Right atrium auricular region (tissue), 2 donors: ENCODE measurements around the gene PLPPR3. TPM values are rescaled to one million over a fixed set of nuclear protein-coding genes. Genes with fewer than 3 reads are reported as not detected.

Experiments used
- DNase-seq: peaks from one replicate; pipeline ENCODE4 v3.0.0-alpha.2; 2019; ENCODE audit warnings: low spot score
- H3K27ac ChIP-seq, 2 donors: fragments of 200-600 bp; sonication (generic); 1 replicate in 1 of 2; 2 replicates in 1 of 2; pipeline ENCODE4 v1.5.1; 2016 to 2019
- H3K27me3 ChIP-seq, 2 donors: fragments of 200-600 bp; sonication (generic); one replicate each; pipeline versions ENCODE4 v1.5.1 to v1.6.0; 2017 to 2019
- H3K36me3 ChIP-seq: fragments of 200-600 bp; sonication (generic); one replicate; pipeline ENCODE4 v1.5.1; 2016
- H3K4me1 ChIP-seq, 2 donors: fragments of 200-600 bp; sonication (generic); one replicate each; pipeline versions ENCODE4 v1.5.1 to v1.6.0; 2017 to 2019
- H3K4me3 ChIP-seq, 2 donors: fragments of 200-600 bp; sonication (generic); 1 replicate in 1 of 2; 2 replicates in 1 of 2; pipeline ENCODE4 v1.5.1; 2017 to 2019; ENCODE audit warnings: mild to moderate bottlenecking in 1 of 2, moderate library complexity in 1 of 2
- H3K9me3 ChIP-seq, 2 donors: fragments of 200-600 bp; sonication (generic); one replicate each; pipeline ENCODE4 v1.5.1; 2019
- total RNA-seq, 2 donors: library from RNA; depleted of rRNA; stranded (reverse); fragments of >200 nt; gene quantifications; one replicate each; pipeline ENCODE4 v1.1.0, GENCODE V29; 2016
- TF ChIP-seq, protein P1 (sequence below), 2 donors: fragments of 200-600 bp; sonication (generic); IDR thresholded peaks; one replicate each; pipeline ENCODE4 v1.5.1; 2019; ENCODE audit warnings: antibody characterized with exemption in 2 of 2

PLPPR3 gene
- total RNA-seq, 2 donors from 2014 or later = not detected

DNA sequence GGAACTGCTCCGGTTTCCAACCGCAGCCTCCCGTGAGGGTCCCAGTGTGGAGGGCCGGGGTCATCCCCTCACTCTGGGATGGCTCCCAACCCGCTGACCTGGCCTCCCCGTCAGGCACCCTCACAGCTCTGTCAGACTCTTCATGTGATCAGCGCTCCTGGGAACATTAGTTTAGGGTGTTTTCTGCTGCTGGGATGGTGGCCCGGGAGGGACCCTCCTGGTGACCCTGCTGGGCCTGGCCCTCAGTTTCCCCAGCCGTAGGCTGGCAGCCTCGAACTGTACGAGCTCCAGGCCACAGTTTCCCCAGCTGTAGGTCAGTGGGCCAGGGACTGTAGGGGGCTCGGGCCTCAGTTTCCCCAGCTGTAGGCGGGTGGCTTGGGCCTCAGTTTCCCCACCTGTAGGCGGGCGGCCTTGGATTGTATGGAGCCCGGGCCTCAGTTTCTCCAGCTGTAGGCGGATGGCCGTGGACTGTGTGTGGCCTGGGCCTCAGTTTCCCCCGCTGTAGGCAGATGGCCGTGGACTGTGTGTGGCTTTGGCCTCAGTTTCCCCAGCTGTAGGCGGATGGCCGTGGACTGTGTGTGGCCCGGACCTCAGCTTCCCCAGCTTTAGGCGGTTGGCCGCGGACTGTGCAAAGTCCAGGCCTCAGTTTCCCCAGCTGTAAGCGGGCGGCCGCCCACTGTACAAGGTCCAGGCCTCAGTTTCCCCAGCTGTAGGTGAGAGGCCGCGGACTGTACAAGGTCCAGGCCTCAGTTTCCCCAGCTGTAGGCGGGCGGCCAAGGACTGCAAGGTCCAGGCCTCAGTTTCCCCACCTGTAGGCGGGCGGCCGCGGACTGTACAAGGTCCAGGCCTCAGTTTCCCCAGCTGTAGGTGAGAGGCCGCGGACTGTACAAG, 25.8 kb downstream of the PLPPR3 start:
- H3K36me3 ChIP-seq = peaks cover 18% of the 10 kb centered on the region
- H3K4me1 ChIP-seq = peaks cover 0 to 61% of the 10 kb centered on the region in 2 donors
- no peaks in the 10 kb centered on the region for H3K9me3 ChIP-seq
- peak overlapping the region; percentile 65 for H3K4me3 ChIP-seq
- H3K27me3 ChIP-seq = no peaks in the 10 kb centered on the region
- no peak for DNase-seq
- peak overlapping the region; percentile 81 to 84 for H3K27ac ChIP-seq
- TF ChIP-seq, protein P1, sequence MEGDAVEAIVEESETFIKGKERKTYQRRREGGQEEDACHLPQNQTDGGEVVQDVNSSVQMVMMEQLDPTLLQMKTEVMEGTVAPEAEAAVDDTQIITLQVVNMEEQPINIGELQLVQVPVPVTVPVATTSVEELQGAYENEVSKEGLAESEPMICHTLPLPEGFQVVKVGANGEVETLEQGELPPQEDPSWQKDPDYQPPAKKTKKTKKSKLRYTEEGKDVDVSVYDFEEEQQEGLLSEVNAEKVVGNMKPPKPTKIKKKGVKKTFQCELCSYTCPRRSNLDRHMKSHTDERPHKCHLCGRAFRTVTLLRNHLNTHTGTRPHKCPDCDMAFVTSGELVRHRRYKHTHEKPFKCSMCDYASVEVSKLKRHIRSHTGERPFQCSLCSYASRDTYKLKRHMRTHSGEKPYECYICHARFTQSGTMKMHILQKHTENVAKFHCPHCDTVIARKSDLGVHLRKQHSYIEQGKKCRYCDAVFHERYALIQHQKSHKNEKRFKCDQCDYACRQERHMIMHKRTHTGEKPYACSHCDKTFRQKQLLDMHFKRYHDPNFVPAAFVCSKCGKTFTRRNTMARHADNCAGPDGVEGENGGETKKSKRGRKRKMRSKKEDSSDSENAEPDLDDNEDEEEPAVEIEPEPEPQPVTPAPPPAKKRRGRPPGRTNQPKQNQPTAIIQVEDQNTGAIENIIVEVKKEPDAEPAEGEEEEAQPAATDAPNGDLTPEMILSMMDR (IDR thresholded peaks at IDR 0.05) = no peak

DNA sequence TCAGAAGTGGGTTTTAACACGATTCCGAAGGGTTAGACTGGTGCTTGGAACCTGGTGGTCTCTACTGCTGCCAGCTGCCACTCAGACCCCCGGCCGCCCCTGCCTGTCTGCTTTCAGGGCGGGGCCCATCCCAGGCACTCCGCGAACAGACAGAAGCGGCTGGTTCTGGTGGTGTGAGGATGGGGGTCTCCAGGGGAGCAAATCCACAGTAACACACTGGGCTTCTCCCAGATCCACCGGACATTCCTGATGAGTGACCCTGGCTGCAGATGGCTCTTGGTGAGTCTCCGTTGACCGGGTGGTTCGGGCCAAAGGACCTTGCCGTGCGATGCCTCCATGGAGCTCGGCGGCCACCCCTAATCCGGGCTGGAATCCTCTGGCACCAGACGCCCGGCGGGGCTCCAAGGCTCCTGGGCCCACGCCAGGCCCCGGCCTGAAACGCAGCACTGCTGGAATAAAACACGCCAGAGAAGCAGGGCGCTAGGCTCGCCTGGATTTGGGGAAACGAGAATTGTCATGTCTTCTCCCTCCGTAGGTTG, 26.6 kb downstream of the PLPPR3 start:
- H3K4me3 ChIP-seq = no peak overlapping the region
- DNase-seq = no peak

DNA sequence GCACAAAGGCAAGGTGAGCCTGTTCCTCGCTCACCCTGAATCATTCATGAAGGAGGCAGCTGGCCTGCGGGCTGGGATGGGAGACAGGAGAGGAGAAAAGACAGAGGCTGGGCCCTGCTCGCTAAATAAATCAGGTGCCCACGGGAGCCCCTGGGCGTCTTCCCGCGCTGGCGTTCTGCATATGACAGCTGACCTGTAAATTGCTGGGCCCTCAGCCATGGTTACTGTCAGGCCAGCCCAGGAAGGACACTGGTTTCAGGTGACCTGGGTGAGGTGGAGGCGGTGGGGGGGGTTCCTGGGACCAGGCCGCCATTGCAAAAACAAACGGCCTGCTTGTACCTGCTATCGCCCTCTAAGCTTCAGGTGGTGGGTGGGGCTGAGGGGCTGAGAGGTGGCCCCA, 27.9 kb downstream of the PLPPR3 start:
- Histone ChIP-seq H3K27me3 (no peaks in the 10 kb centered on the region), H3K4me1 (peaks cover 0 to 57% of the 10 kb centered on the region in 2 donors), H3K4me3 (no peak overlapping the region), H3K9me3 (no peaks in the 10 kb centered on the region), H3K36me3 (peaks cover 9% of the 10 kb centered on the region), H3K27ac (no peak overlapping the region)
- no peak for DNase-seq
- TF ChIP-seq, protein P1 (IDR thresholded peaks at IDR 0.05) = no peak

More for the DNA sequence above, 26.6 kb downstream of the PLPPR3 start:
- peak overlapping the region; percentile 53 to 63 for H3K27ac ChIP-seq
- peaks cover 0 to 59% of the 10 kb centered on the region in 2 donors for H3K4me1 ChIP-seq
- H3K27me3 ChIP-seq = no peaks in the 10 kb centered on the region
- H3K36me3 ChIP-seq = peaks cover 10% of the 10 kb centered on the region
- TF ChIP-seq, protein P1 (IDR thresholded peaks at IDR 0.05) = no peak
- no peaks in the 10 kb centered on the region for H3K9me3 ChIP-seq

DNA sequence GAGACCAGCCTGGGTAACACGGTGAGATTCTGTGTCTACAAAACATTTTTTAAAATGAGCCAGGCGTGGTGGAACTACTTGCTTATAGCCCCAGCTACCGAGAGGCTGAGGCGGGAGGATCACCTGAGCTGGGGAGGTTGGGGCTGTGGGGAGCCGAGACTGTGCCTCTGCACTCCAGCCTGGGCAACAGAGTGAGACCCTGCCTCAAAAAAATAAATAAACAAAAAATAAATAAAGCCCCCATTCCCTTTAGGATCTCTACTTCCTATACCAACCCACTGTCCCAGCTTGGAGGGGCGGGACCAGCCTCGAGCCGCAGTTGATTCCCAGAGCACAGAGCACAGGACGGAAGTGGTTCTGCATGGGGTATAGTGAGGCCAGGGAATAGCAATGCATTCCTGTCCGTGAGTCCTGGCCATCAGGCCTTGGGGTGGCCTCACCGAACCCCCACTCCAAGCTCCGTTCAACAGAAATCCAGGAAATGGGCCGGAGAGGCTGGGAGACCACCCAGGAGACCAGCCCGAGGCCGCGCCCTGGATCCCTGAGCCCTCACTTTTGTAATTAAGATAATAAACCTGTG, 29.4 kb downstream of the PLPPR3 start:
- DNase-seq = no peak
- peak overlapping the region; percentile 38 to 60 for H3K27ac ChIP-seq
- H3K4me1 ChIP-seq = peaks cover 0 to 66% of the 10 kb centered on the region in 2 donors

DNA sequence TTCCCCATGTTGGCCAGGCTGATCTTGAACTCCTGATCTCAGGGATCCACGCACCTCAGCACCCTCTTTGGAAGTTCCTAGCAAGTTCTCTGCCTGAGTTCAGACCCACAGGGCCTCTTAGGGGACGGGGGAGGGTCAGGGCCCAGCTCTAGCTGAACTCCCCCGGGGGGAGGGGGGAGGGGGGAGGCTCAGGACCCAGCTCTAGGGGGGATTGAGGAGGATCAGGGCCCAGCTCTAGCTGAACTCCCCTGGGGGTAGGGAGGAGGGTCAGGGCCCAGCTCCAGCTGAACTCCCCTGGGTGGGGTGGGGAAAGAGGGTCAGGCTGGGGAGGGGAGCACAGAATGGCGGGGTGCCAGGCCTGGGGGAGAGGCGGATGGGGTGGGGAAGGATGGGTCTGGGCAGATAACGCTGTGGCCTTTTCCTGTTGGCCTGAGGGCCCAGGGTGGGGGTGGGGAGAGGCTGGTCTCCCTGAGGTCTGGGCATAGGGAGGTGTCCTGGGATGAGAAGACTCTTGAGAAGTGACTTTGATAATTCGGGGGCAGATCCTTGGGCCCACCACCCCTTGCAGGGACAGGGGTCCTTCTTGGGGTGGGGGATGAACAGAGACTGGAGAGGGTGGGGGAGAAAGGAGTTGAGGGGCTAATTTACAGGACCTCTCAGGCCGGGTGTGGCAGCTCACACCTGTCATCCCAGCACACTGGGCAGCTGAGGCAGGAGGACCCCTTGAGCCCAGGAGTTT, 30.0 kb downstream of the PLPPR3 start:
- no peak for DNase-seq
- Histone ChIP-seq H3K9me3 (no peaks in the 10 kb centered on the region), H3K27me3 (no peaks in the 10 kb centered on the region), H3K4me1 (peaks cover 0 to 66% of the 10 kb centered on the region in 2 donors), H3K4me3 (no peak overlapping the region), H3K36me3 (no peaks in the 10 kb centered on the region), H3K27ac (peak overlapping the region; percentile 38 to 60)
- TF ChIP-seq, protein P1 (IDR thresholded peaks at IDR 0.05) = no peak

More for the DNA sequence above, 29.4 kb downstream of the PLPPR3 start:
- TF ChIP-seq, protein P1 (IDR thresholded peaks at IDR 0.05) = no peak
- Histone ChIP-seq H3K27me3 (no peaks in the 10 kb centered on the region), H3K4me3 (no peak overlapping the region), H3K9me3 (no peaks in the 10 kb centered on the region), H3K36me3 (no peaks in the 10 kb centered on the region)
